ENCODE results near the gene MAN1A2.

MAN1A2 gene

DNA sequence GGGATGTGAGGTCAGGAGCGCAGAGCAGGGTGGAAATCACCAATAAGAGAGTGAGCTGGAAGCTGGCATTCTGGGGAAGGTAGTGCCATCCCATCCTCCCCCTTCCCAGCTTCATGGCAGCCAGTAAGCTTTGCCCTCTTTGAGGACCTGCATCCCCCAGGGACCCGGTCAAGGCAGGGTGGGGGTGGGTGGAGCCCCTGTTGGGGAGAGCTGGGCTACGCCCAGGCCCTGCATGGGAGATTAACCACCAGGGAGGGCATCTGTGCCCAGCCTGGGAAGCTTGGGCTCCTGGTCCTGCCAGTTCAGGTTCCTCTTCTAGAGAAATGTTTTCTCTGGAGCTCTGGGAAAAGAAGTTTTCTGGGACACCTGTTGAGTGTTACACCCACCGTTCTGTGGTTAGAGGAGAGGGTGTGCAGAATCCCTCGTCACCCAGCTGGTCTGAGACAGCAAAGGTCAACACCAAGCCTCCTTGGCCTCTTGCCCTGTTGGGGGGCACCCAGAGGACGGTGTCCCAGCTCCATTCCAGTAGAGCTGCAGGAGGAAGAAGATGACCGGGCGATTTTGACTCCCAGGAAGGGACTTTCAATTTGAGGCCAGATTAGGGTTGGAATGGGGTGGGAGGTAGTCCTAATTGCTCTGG is 208.5 kb downstream of the MAN1A2 start:
- no peak for DNase-seq (ENCODE audit: low read depth in 2 of 2)

DNA sequence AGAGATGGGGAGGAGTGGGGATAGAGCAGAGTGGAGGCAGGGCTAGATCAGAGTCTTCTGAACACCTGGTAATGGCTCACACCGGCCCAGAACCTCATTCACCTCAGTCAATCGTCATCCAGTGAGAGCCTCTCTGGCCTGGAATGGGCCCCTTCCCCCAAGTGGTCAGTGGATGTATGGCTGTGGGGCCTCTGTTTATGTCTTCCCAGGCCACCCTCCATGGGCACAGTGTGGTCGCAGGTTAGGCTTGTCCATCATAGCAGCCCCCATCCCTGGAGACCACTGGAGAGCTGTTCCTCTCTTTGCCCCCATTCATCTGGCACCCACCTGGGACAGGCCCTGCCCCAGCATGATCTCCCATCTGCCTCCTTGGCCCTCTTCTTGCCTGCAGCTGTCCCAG is 209.0 kb downstream of the MAN1A2 start:
- DNase-seq (ENCODE audit: low read depth in 2 of 2), result no peak

DNA sequence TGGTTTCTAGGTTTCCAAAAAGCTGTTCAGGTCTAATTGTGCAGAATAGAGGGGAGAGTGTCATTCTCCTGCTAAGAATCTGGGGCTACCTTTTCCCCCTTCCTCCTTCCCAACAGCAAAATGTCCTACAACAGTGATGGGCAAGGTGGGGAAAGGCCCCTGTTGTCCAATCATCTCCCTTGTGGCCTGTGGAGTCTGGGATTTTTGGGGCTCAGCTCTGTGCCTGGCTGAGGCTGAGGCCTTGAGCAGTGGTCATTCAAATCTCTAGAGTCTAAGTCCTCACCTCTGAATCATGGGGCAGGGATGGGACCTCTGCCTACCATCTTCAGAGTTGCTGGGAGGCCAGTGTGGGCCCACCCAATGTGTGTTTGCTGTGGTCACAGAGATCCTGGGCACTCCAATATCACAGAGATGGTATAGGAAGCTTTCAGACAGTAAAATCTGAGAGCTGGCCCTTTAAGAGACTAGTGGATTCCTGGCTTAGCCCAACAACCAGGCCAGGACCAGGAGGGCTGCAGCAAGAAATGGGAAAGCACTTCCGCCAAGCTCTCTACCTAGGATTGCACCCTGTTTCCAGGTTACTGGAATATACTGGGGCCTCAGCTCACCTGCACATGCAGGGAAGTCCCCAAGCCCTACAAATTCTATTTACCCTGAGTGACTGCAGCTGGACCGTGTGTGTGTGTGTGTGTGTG is 210.1 kb downstream of the MAN1A2 start:
- no peak for DNase-seq (ENCODE audit: low read depth in 2 of 2)

GRCh38 chr1:117578466-117578865 is 211.2 kb downstream of the MAN1A2 start:
- no peak for DNase-seq (ENCODE audit: low read depth in 2 of 2)

All from stimulated activated CD4-positive, alpha-beta T cell treated with anti-CD3 and anti-CD28 coated beads, Interleukin-1b, Interleukin-23, amount 100 ng/mL, for 4 hours (primary cell).